ENCODE results near the gene XPNPEP3. TPM values are rescaled to one million over a fixed set of nuclear protein-coding genes. Genes with fewer than 3 reads are reported as not detected.

XPNPEP3 gene
- total and polyA plus RNA-seq, 2 of the 4 experiments (the other 2 are of a cell fraction): 9.3 to 10.9 TPM

DNA sequence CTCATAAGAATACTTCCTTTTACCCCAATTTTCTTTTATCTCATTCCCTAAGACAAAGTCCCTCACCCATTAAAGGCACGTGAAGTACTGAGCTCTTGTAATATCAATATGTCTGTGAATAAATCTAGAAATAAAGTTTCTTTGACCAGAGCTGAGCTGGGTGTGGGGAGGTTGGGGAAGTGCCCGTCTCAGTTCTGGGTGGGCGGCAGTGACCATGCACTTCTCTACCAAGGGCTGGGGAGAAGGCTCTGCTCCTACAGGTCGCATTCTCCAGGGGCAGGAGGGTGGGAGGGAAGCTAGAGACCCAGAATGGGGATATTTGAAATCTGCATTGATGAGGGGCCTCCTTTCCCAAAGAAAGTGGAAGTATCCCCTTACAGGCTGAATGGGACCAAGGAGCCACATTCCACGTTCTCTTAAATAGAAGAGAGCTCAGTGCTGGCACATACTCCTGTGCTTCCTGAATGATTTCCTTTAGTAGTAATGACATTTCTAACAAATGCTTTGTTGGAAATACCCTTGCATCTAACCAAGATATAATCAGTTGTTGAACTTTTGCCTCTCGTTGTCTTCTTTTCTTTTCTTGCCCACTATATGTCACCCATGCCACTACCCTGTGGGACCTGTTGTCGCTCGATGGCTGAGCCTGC, 110.3 kb downstream of the XPNPEP3 start:
- intact Hi-C loops (cut with micrococcal nuclease) (no loop called here), in situ Hi-C loops (cut with MboI; ENCODE audit: low sequenced_read_pairs) (no loop called here), dilution Hi-C loops (cut with HindIII; ENCODE audit: low sequenced_read_pairs, unreplicated experiment) (no loop called here)
- TF ChIP-seq FOS (IDR thresholded peaks at IDR 0.05; ENCODE audit: low read depth, low read length) (no peak), NFE2L2 (IDR thresholded peaks at IDR 0.05; ENCODE audit: low read depth, low read length) (no peak), RAD21 (IDR thresholded peaks at IDR 0.05; ENCODE audit: low read length) (no peak), MXI1 (IDR thresholded peaks at IDR 0.05; ENCODE audit: borderline replicate concordance, low read depth, low read length) (no peak)
- TF ChIP-seq, protein P1, sequence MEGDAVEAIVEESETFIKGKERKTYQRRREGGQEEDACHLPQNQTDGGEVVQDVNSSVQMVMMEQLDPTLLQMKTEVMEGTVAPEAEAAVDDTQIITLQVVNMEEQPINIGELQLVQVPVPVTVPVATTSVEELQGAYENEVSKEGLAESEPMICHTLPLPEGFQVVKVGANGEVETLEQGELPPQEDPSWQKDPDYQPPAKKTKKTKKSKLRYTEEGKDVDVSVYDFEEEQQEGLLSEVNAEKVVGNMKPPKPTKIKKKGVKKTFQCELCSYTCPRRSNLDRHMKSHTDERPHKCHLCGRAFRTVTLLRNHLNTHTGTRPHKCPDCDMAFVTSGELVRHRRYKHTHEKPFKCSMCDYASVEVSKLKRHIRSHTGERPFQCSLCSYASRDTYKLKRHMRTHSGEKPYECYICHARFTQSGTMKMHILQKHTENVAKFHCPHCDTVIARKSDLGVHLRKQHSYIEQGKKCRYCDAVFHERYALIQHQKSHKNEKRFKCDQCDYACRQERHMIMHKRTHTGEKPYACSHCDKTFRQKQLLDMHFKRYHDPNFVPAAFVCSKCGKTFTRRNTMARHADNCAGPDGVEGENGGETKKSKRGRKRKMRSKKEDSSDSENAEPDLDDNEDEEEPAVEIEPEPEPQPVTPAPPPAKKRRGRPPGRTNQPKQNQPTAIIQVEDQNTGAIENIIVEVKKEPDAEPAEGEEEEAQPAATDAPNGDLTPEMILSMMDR (conservative IDR thresholded peaks at IDR 0.05; ENCODE audit: low read depth, low read length): no peak
- no peak overlapping the region for H3K18ac ChIP-seq (ENCODE audit: low read depth, low read length)
- H3K79me1 ChIP-seq (ENCODE audit: low read depth in 1 of 2, low read length in 2 of 2): peaks cover 41 to 56% of the 10 kb centered on the region in 2 experiments
- H3K36me3 ChIP-seq (ENCODE audit: control insufficient read depth, insufficient read depth, low read length): peaks cover 47% of the 10 kb centered on the region
- H4K20me1 ChIP-seq (ENCODE audit: insufficient read depth, low read length): no peaks in the 10 kb centered on the region
- no peaks in the 10 kb centered on the region for H3K27me3 ChIP-seq (ENCODE audit: control insufficient read depth, insufficient read depth, low read length)
- H3K4me2 ChIP-seq (ENCODE audit: low read depth, low read length): no peak overlapping the region
- H2AK5ac ChIP-seq (ENCODE audit: low read depth, low read length): no peak overlapping the region
- 0 out of 2 replicates have a peak, but pooled peaks cover 3% of the 10 kb centered on the region for H3K9me1 ChIP-seq (ENCODE audit: insufficient read depth, low read length)
- no peak overlapping the region for H4K5ac ChIP-seq (ENCODE audit: low read depth, low read length)
- H2BK5ac ChIP-seq (ENCODE audit: low read depth, low read length, poor library complexity, severe bottlenecking): no peak overlapping the region
- WGBS, 2 experiments (ENCODE audit: extremely low coverage in 2 of 2, insufficient read length in 1 of 2): no CpG with 5 or more reads among the region's 8 CpGs
- POLR2A ChIA-PET (ENCODE audit: unreplicated experiment): interaction anchor here (0.5 kb wide), 1 partner anchor 31 kb away, joined by 3 read pairs; no protein-coding TSS in a partner anchor
- no TSS peak for BruUV-seq (replicated peaks)
- H3K23ac ChIP-seq (ENCODE audit: low read depth, low read length): no peak overlapping the region
- DNase-seq (no peak), ATAC-seq (ENCODE audit: low read depth) (no peak)
- no peak overlapping the region for H2AK9ac ChIP-seq (replicated peaks; ENCODE audit: low read depth, low read length, poor library complexity)
- no peak overlapping the region for H2BK20ac ChIP-seq (ENCODE audit: low read depth, low read length)
- no peak overlapping the region for H3K27ac ChIP-seq (ENCODE audit: insufficient read depth, low read length)
- H3K4me1 ChIP-seq (ENCODE audit: control insufficient read depth, insufficient read depth, low read length): no peaks in the 10 kb centered on the region
- no peak overlapping the region for H2AFZ ChIP-seq (replicated peaks; ENCODE audit: low read length, poor library complexity)
- no peaks in the 10 kb centered on the region for H3K9me3 ChIP-seq (ENCODE audit: control insufficient read depth, insufficient read depth, low read length)
- H3K56ac ChIP-seq (ENCODE audit: extremely low read depth, insufficient read depth, low read length): no peak overlapping the region
- no peak overlapping the region for H2BK120ac ChIP-seq (ENCODE audit: low read depth, low read length)
- no peak overlapping the region for H3K14ac ChIP-seq (replicated peaks; ENCODE audit: low read depth, low read length)
- H3K9ac ChIP-seq (ENCODE audit: low read depth, low read length): no peak overlapping the region
- CTCF ChIA-PET: interaction anchor here (0.8 kb wide), 1 partner anchor 10 kb away, joined by 5 read pairs; no protein-coding TSS in a partner anchor
- H2BK15ac ChIP-seq (ENCODE audit: low read depth, low read length): no peak overlapping the region
- no peak overlapping the region for H4K8ac ChIP-seq (ENCODE audit: low read depth in 2 of 2, low read length in 2 of 2)
- H3K4ac ChIP-seq (ENCODE audit: low read depth, low read length): no peak overlapping the region
- H4K91ac ChIP-seq (ENCODE audit: insufficient read depth, low read depth, low read length): no peak overlapping the region
- H3K4me3 ChIP-seq (ENCODE audit: insufficient read depth, low read depth, low read length): no peak overlapping the region
